BLaER1 treated with 17β-estradiol and CSF1 and Interleukin-3, amounts not matched to agents 10 nM and 100 nM (cell line): ENCODE data around the gene LIMCH1.
"Not testable (repeated sequence)": the region's sequence is repeated elsewhere in the genome, so short reads cannot be mapped to it uniquely, and the experiment has no call there.

ENCODE experiments used
- H3K27ac ChIP-seq, 11 experiments: shearing (Covaris generic); formaldehyde crosslinking; 2 replicates each; pipeline ENCODE4 v1.8.1; 2022
- H3K27me3 ChIP-seq, 11 experiments: shearing (Covaris generic); formaldehyde crosslinking; 2 replicates each; pipeline ENCODE4 v1.8.1; 2022
- H3K36me3 ChIP-seq, 11 experiments: shearing (Covaris generic); formaldehyde crosslinking; 2 replicates each; pipeline ENCODE4 v1.8.1; 2022
- H3K4me1 ChIP-seq, 10 experiments: shearing (Covaris generic); formaldehyde crosslinking; 2 replicates each; pipeline ENCODE4 v1.8.1; 2022
- H3K4me2 ChIP-seq, 11 experiments: shearing (Covaris generic); formaldehyde crosslinking; 2 replicates each; pipeline ENCODE4 v1.8.1; 2022
- H3K4me3 ChIP-seq, 10 experiments: shearing (Covaris generic); formaldehyde crosslinking; 2 replicates each; pipeline ENCODE4 v1.8.1; 2022
- H3K9ac ChIP-seq, 11 experiments: shearing (Covaris generic); formaldehyde crosslinking; 2 replicates each; pipeline ENCODE4 v1.8.1; 2022
- H3K9me3 ChIP-seq, 11 experiments: shearing (Covaris generic); formaldehyde crosslinking; replicated peaks in 1 of 11; 2 replicates each; pipeline ENCODE4 v1.8.1; 2022
- H4K20me1 ChIP-seq, 11 experiments: shearing (Covaris generic); formaldehyde crosslinking; 2 replicates each; pipeline ENCODE4 v1.8.1; 2022
- Cebpa-rat ChIP-seq, 11 experiments: shearing (Covaris generic); IDR thresholded peaks; 2 replicates each; pipeline ENCODE4 v1.8.1; 2022

The LIMCH1 gene

GRCh38 chr4:41723286-41723685, 185.3 kb downstream of the LIMCH1 start:
- no peaks in the 10 kb centered on the region for H4K20me1 ChIP-seq
- H3K4me3 ChIP-seq, result no peak overlapping the region
- H3K27me3 ChIP-seq, result no peaks in the 10 kb centered on the region
- no peaks in the 10 kb centered on the region for H3K36me3 ChIP-seq
- TF ChIP-seq Cebpa-rat (IDR thresholded peaks at IDR 0.05), result no peak
- H3K27ac ChIP-seq, result no peak overlapping the region
- H3K9ac ChIP-seq, result no peak overlapping the region
- no peaks in the 10 kb centered on the region for H3K4me1 ChIP-seq
- H3K4me2 ChIP-seq, result no peak overlapping the region
- H3K9me3 ChIP-seq, result peaks cover 11 to 22% (median 17%) of the 10 kb centered on the region in 11 experiments; a peak in 20 of 22 replicates

GRCh38 chr4:41725254-41725653, 187.3 kb downstream of the LIMCH1 start:
- Histone ChIP-seq H3K9me3 (peaks cover 11 to 22% (median 17%) of the 10 kb centered on the region in 11 experiments; a peak in 20 of 22 replicates), H3K4me1 (no peaks in the 10 kb centered on the region), H3K27ac (no peak overlapping the region), H3K36me3 (no peaks in the 10 kb centered on the region), H4K20me1 (no peaks in the 10 kb centered on the region), H3K27me3 (no peaks in the 10 kb centered on the region), H3K4me3 (no peak overlapping the region), H3K9ac (no peak overlapping the region), H3K4me2 (no peak overlapping the region)
- TF ChIP-seq Cebpa-rat (IDR thresholded peaks at IDR 0.05), result no peak

GRCh38 chr4:41727861-41728572, 190.1 kb downstream of the LIMCH1 start:
- Histone ChIP-seq H4K20me1 (no peaks in the 10 kb centered on the region), H3K9me3 (peaks cover 11 to 22% (median 17%) of the 10 kb centered on the region in 11 experiments; a peak in 20 of 22 replicates), H3K27me3 (no peaks in the 10 kb centered on the region), H3K4me3 (no peak overlapping the region), H3K36me3 (no peaks in the 10 kb centered on the region), H3K4me1 (no peaks in the 10 kb centered on the region), H3K4me2 (no peak overlapping the region), H3K9ac (no peak overlapping the region), H3K27ac (no peak overlapping the region)
- no peak for TF ChIP-seq Cebpa-rat (IDR thresholded peaks at IDR 0.05)

GRCh38 chr4:41728573-41728913, 190.6 kb downstream of the LIMCH1 start:
- H3K36me3 ChIP-seq, result no peaks in the 10 kb centered on the region
- no peaks in the 10 kb centered on the region for H4K20me1 ChIP-seq
- no peak overlapping the region for H3K4me2 ChIP-seq
- TF ChIP-seq Cebpa-rat (IDR thresholded peaks at IDR 0.05), result no peak
- H3K27me3 ChIP-seq, result no peaks in the 10 kb centered on the region
- H3K4me3 ChIP-seq, result no peak overlapping the region
- H3K4me1 ChIP-seq, result no peaks in the 10 kb centered on the region
- peaks cover 11 to 22% (median 17%) of the 10 kb centered on the region in 11 experiments; a peak in 20 of 22 replicates for H3K9me3 ChIP-seq
- no peak overlapping the region for H3K9ac ChIP-seq
- no peak overlapping the region for H3K27ac ChIP-seq

GRCh38 chr4:41731569-41732126, 193.7 kb downstream of the LIMCH1 start:
- Histone ChIP-seq H4K20me1 (no peaks in the 10 kb centered on the region), H3K27ac (no peak overlapping the region), H3K36me3 (no peaks in the 10 kb centered on the region), H3K4me3 (no peak overlapping the region), H3K4me1 (no peaks in the 10 kb centered on the region), H3K4me2 (no peak overlapping the region), H3K9ac (no peak overlapping the region), H3K27me3 (no peaks in the 10 kb centered on the region), H3K9me3 (peaks cover 0 to under 1% (median 0%) of the 10 kb centered on the region in 11 experiments; a peak in 1 of 22 replicates)
- no peak for TF ChIP-seq Cebpa-rat (IDR thresholded peaks at IDR 0.05)

GRCh38 chr4:41734371-41734770, 196.4 kb downstream of the LIMCH1 start:
- no peaks in the 10 kb centered on the region for H3K27me3 ChIP-seq
- TF ChIP-seq Cebpa-rat (IDR thresholded peaks at IDR 0.05), result no peak
- H3K9ac ChIP-seq, result no peak overlapping the region
- no peak overlapping the region for H3K4me3 ChIP-seq
- peaks cover 0 to 18% (median 5%) of the 10 kb centered on the region in 11 experiments; a peak in 9 of 22 replicates for H3K9me3 ChIP-seq
- no peak overlapping the region for H3K4me2 ChIP-seq
- H3K27ac ChIP-seq, result no peak overlapping the region
- H3K4me1 ChIP-seq, result no peaks in the 10 kb centered on the region
- no peaks in the 10 kb centered on the region for H4K20me1 ChIP-seq
- H3K36me3 ChIP-seq, result no peaks in the 10 kb centered on the region

GRCh38 chr4:41737491-41737890, 199.5 kb downstream of the LIMCH1 start:
- H3K9me3 ChIP-seq, result peaks cover 0 to 18% (median 5%) of the 10 kb centered on the region in 11 experiments; a peak in 9 of 22 replicates
- H3K4me1 ChIP-seq, H3K27me3 ChIP-seq, H3K27ac ChIP-seq, H4K20me1 ChIP-seq, H3K4me3 ChIP-seq, H3K36me3 ChIP-seq, H3K4me2 ChIP-seq, H3K9ac ChIP-seq: not testable (repeated sequence)

GRCh38 chr4:41741354-41741753, 203.4 kb downstream of the LIMCH1 start:
- Histone ChIP-seq H3K27me3 (no peaks in the 10 kb centered on the region), H3K9me3 (peaks cover 18 to 38% (median 24%) of the 10 kb centered on the region in 11 experiments), H3K27ac (no peak overlapping the region), H3K4me2 (no peak overlapping the region), H3K4me3 (no peak overlapping the region), H3K36me3 (no peaks in the 10 kb centered on the region), H4K20me1 (no peaks in the 10 kb centered on the region), H3K9ac (no peak overlapping the region), H3K4me1 (no peaks in the 10 kb centered on the region)
- TF ChIP-seq Cebpa-rat (IDR thresholded peaks at IDR 0.05), result no peak

GRCh38 chr4:41744572-41745291, 206.8 kb downstream of the LIMCH1 start:
- H3K9ac ChIP-seq, result no peak overlapping the region
- peak in 4 of 11 experiments; percentile 15 to 53 (median 24); a peak in 3 of 22 replicates for TF ChIP-seq Cebpa-rat (IDR thresholded peaks at IDR 0.05)
- H3K27ac ChIP-seq, result no peak overlapping the region
- peaks cover 41 to 56% (median 49%) of the 10 kb centered on the region in 11 experiments for H3K9me3 ChIP-seq
- H3K4me2 ChIP-seq, result no peak overlapping the region
- H3K4me1 ChIP-seq, result no peaks in the 10 kb centered on the region
- H4K20me1 ChIP-seq, result no peaks in the 10 kb centered on the region
- H3K4me3 ChIP-seq, result no peak overlapping the region
- H3K36me3 ChIP-seq, result no peaks in the 10 kb centered on the region
- H3K27me3 ChIP-seq, result peaks cover 0 to 20% (median 17%) of the 10 kb centered on the region in 11 experiments; a peak in 17 of 22 replicates
